OCI-LY7 (cell line): ENCODE results near the gene APLN. TPM values are rescaled to one million over a fixed set of nuclear protein-coding genes. Genes with fewer than 3 reads are reported as not detected.

Source experiments
- BruUV-seq: library from RNA; stranded (reverse); fragments of 400-500 nt; replicated peaks from 2 replicates; lab custom pipeline; 2021; lab: Mats Ljungman, UMichigan
- CTCF ChIA-PET: fragments of 300-600 bp; sonication (Branson Sonifier 250); formaldehyde crosslinking; loops from one replicate; lab custom pipeline; 2022; ENCODE audit warnings: antibody characterized with exemption; ENCODE audit not compliant: unreplicated experiment; lab: Charles Lee
- POLR2A ChIA-PET: fragments of 300-600 bp; sonication (Branson Sonifier 250); formaldehyde crosslinking; loops from one replicate; lab custom pipeline; 2022; ENCODE audit warnings: antibody characterized with exemption; lab: Charles Lee
- DNase-seq: peaks from one replicate; pipeline ENCODE4 v3.0.0-alpha.2; 2015; ENCODE audit warnings: low spot score
- H2AFZ ChIP-seq: fragments of 200-600 bp; sonication (generic), shearing (Covaris generic); 2 replicates; pipeline ENCODE4 v1.6.1; 2014; ENCODE audit warnings: mild to moderate bottlenecking, antibody characterized with exemption, low read length, moderate library complexity
- H3K27ac ChIP-seq: fragments of 200-600 bp; sonication (generic); 2 replicates; pipeline ENCODE4 v1.5.1; 2014; ENCODE audit warnings: mixed run types, low read depth, mild to moderate bottlenecking, moderate library complexity, low read length, inconsistent platforms; ENCODE audit not compliant: poor library complexity, severe bottlenecking
- H3K36me3 ChIP-seq: fragments of 200-600 bp; sonication (generic); 2 replicates; pipeline ENCODE4 v1.6.1; 2014; ENCODE audit warnings: mild to moderate bottlenecking, antibody characterized with exemption, low read length, moderate library complexity, mixed read lengths; ENCODE audit not compliant: insufficient read depth
- H3K4me1 ChIP-seq: fragments of 200-600 bp; sonication (generic); 2 replicates; pipeline ENCODE4 v1.5.1; 2014; ENCODE audit warnings: mild to moderate bottlenecking, low read length; ENCODE audit not compliant: insufficient read depth, poor library complexity, severe bottlenecking
- H3K4me2 ChIP-seq: fragments of 200-600 bp; sonication (generic); 2 replicates; pipeline ENCODE4 v1.6.1; 2014; ENCODE audit warnings: mild to moderate bottlenecking, low read length
- H3K4me3 ChIP-seq: fragments of 200-600 bp; sonication (generic); 2 replicates; pipeline ENCODE4 v1.5.1; 2014; ENCODE audit warnings: mild to moderate bottlenecking, low read depth, low read length; ENCODE audit not compliant: poor library complexity, severe bottlenecking
- H3K79me2 ChIP-seq: fragments of 200-600 bp; sonication (generic); 2 replicates; pipeline ENCODE4 v1.6.1; 2016; ENCODE audit warnings: low read depth, mild to moderate bottlenecking, low read length, moderate library complexity, mixed read lengths; ENCODE audit not compliant: insufficient read depth
- H3K9me2 ChIP-seq: fragments of 200-600 bp; sonication (generic); 2 replicates; pipeline ENCODE4 v1.6.1; 2016; ENCODE audit warnings: mild to moderate bottlenecking, low read length, mixed read lengths; ENCODE audit not compliant: insufficient read depth
- H3K9me3 ChIP-seq: fragments of 200-600 bp; sonication (generic); 2 replicates; pipeline ENCODE4 v1.6.1; 2014; ENCODE audit warnings: mild to moderate bottlenecking, mixed run types, low read length, mixed read lengths
- H4K20me1 ChIP-seq: fragments of 200-600 bp; sonication (generic); 2 replicates; pipeline ENCODE4 v1.6.1; 2014; ENCODE audit warnings: mild to moderate bottlenecking, antibody characterized with exemption, low read length, moderate library complexity, mixed read lengths; ENCODE audit not compliant: insufficient read depth
- CTCF ChIP-seq: fragments of 200-600 bp; sonication (generic); conservative IDR thresholded peaks from 2 replicates; pipeline ENCODE4 v1.5.1; 2014; ENCODE audit warnings: mild to moderate bottlenecking, antibody characterized with exemption, low read length, moderate library complexity, mixed read lengths
- EZH2phosphoT487 ChIP-seq: fragments of 200-600 bp; sonication (generic); IDR thresholded peaks from 2 replicates; pipeline ENCODE4 v1.6.1; 2018; ENCODE audit warnings: low read depth, borderline replicate concordance, mild to moderate bottlenecking, mixed run types, antibody characterized with exemption, low read length, moderate library complexity, mixed read lengths
- intact Hi-C: fragments of 100-400 bp; cut with micrococcal nuclease; formaldehyde crosslinking; loops from one replicate; pipeline ENCODE4 v1.10.0; 2022; ENCODE audit not compliant: unreplicated experiment
- total RNA-seq, 2 experiments: library from RNA; depleted of rRNA in 1 of 2; stranded (reverse); fragments of >200 nt in 1 of 2; shearing (Covaris generic) in 1 of 2; gene quantifications; 2 replicates each; pipeline ENCODE4 v1.2.3, GENCODE V29; 2014 to 2022

Gene APLN
- total RNA-seq, 2 experiments from 2014 or later, result 0.13 TPM; not detected in 1

GRCh38 chrX:129637217-129638109 lies 17.3 kb downstream of the APLN start:
- POLR2A ChIA-PET, result no interaction called here
- BruUV-seq, result no TSS peak
- peak overlapping the region; percentile 50; the same call in 1 of the 2 replicates for H2AFZ ChIP-seq

GRCh38 chrX:129636175-129636681 lies 18.5 kb downstream of the APLN start:
- DNase-seq, result no peak

More at GRCh38 chrX:129637217-129638109, 17.3 kb downstream of the APLN start:
- H3K4me3 ChIP-seq, result no peak overlapping the region
- TF ChIP-seq CTCF (peak; percentile 89), EZH2phosphoT487 (no peak)
- DNase-seq, result peak; percentile 69
- H3K4me2 ChIP-seq, result no peak overlapping the region
- no peaks in the 10 kb centered on the region for H4K20me1 ChIP-seq
- CTCF ChIA-PET, result no interaction called here
- H3K4me1 ChIP-seq, result no peaks in the 10 kb centered on the region
- no peaks in the 10 kb centered on the region for H3K9me2 ChIP-seq
- H3K27ac ChIP-seq, result no peak overlapping the region
- intact Hi-C loops, result loop anchor here (1.0 to 10.0 kb wide), 3 partner anchors 185 to 423 kb away; no protein-coding TSS in a partner anchor
- no peaks in the 10 kb centered on the region for H3K79me2 ChIP-seq
- H3K36me3 ChIP-seq, result no peaks in the 10 kb centered on the region
- H3K9me3 ChIP-seq, result no peaks in the 10 kb centered on the region

More at GRCh38 chrX:129636175-129636681, 18.5 kb downstream of the APLN start:
- POLR2A ChIA-PET, result interaction anchor here (0.6 to 0.7 kb wide), 3 partner anchors 16 to 560 kb away, joined by 3 read pairs; no protein-coding TSS in a partner anchor
- Histone ChIP-seq H3K4me2 (no peak overlapping the region), H3K79me2 (no peaks in the 10 kb centered on the region), H3K27ac (no peak overlapping the region), H3K9me2 (no peaks in the 10 kb centered on the region), H3K36me3 (no peaks in the 10 kb centered on the region), H3K4me1 (no peaks in the 10 kb centered on the region), H2AFZ (no peak overlapping the region), H4K20me1 (no peaks in the 10 kb centered on the region), H3K9me3 (no peaks in the 10 kb centered on the region), H3K4me3 (no peak overlapping the region)
- intact Hi-C loops, result loop anchor here (2.0 to 10.0 kb wide), 2 partner anchors 187 to 249 kb away; no protein-coding TSS in a partner anchor
- BruUV-seq, result no TSS peak
- CTCF ChIA-PET, result no interaction called here
- no peak for TF ChIP-seq EZH2phosphoT487
- no peak for TF ChIP-seq CTCF
